Activated T-cell treated with anti-CD3 and anti-CD28 coated beads, Interleukin-2, amount 50 U/mL, for 72 hours (primary cell): ENCODE results near the gene NUP93. TPM values are rescaled to one million over a fixed set of nuclear protein-coding genes. Genes with fewer than 3 reads are reported as not detected.
A peak's percentile ranks its signal among the peaks of the same experiment; 100 is the strongest.
"Not testable (repeated sequence)": the region's sequence is repeated elsewhere in the genome, so short reads cannot be mapped to it uniquely, and the experiment has no call there.

ENCODE experiments used
- ATAC-seq, 2 donors: fragments of 150-1000 bp; cut with Tn5 transposase; replicated peaks in 1 of 2; 2 replicates each; pipeline ENCODE4 v1.10.0; 2021; ENCODE audit warnings: moderate library complexity in 2 of 2, mild to moderate bottlenecking in 1 of 2
- DNase-seq, 2 donors: peaks; one replicate each; pipeline ENCODE4 v3.0.0; 2021 to 2022; ENCODE audit warnings: mixed read lengths in 1 of 2
- H3K27ac Mint-ChIP-seq: one replicate; pipeline ENCODE4 v1.8.0; 2022; ENCODE audit warnings: mild to moderate bottlenecking, moderate library complexity, mixed read lengths
- H3K27me3 Mint-ChIP-seq: one replicate; pipeline ENCODE4 v1.8.0; 2022; ENCODE audit warnings: low read depth, mixed read lengths
- H3K36me3 Mint-ChIP-seq, 2 donors: one replicate each; pipeline ENCODE4 v1.8.0; 2022; ENCODE audit warnings: mixed read lengths in 2 of 2, mild to moderate bottlenecking in 1 of 2; ENCODE audit not compliant: insufficient read depth in 2 of 2
- H3K4me1 Mint-ChIP-seq: one replicate; pipeline ENCODE4 v1.8.0; 2022; ENCODE audit warnings: low read depth, mixed read lengths
- H3K4me3 Mint-ChIP-seq, 2 donors: one replicate each; pipeline ENCODE4 v1.8.0; 2022; ENCODE audit warnings: mild to moderate bottlenecking in 2 of 2, mixed read lengths in 2 of 2, moderate library complexity in 2 of 2
- H3K9me3 Mint-ChIP-seq, 2 donors: one replicate each; pipeline ENCODE4 v1.8.0; 2022; ENCODE audit warnings: mixed read lengths in 2 of 2
- total RNA-seq, 2 donors: library from RNA; stranded (reverse); gene quantifications; one replicate each; pipeline ENCODE4 v1.2.3, GENCODE V29; 2022

Gene NUP93
- total RNA-seq, 2 donors from 2014 or later: 112 to 155 TPM

GRCh38 chr16:56779906-56780305 lies 50.0 kb downstream of the NUP93 start:
- peaks cover 37% of the 10 kb centered on the region for H3K4me1 Mint-ChIP-seq
- H3K27ac Mint-ChIP-seq: no peak overlapping the region
- no peaks in the 10 kb centered on the region for H3K9me3 Mint-ChIP-seq
- no peak overlapping the region for H3K4me3 Mint-ChIP-seq
- ATAC-seq (no peak), DNase-seq (no peak)
- no peaks in the 10 kb centered on the region for H3K36me3 Mint-ChIP-seq
- H3K27me3 Mint-ChIP-seq: no peaks in the 10 kb centered on the region

GRCh38 chr16:56780646-56781045 lies 50.7 kb downstream of the NUP93 start:
- H3K4me3 Mint-ChIP-seq: no peak overlapping the region
- no peak overlapping the region for H3K27ac Mint-ChIP-seq
- ATAC-seq: no peak
- no peak for DNase-seq
- no peaks in the 10 kb centered on the region for H3K9me3 Mint-ChIP-seq
- H3K4me1 Mint-ChIP-seq: peaks cover 37% of the 10 kb centered on the region
- H3K27me3 Mint-ChIP-seq: no peaks in the 10 kb centered on the region
- no peaks in the 10 kb centered on the region for H3K36me3 Mint-ChIP-seq

GRCh38 chr16:56781528-56781961 lies 51.6 kb downstream of the NUP93 start:
- H3K4me3 Mint-ChIP-seq: no peak overlapping the region
- no peaks in the 10 kb centered on the region for H3K9me3 Mint-ChIP-seq
- no peak overlapping the region for H3K27ac Mint-ChIP-seq
- no peak for DNase-seq
- peaks cover 37% of the 10 kb centered on the region for H3K4me1 Mint-ChIP-seq
- H3K27me3 Mint-ChIP-seq: no peaks in the 10 kb centered on the region
- ATAC-seq: no peak
- H3K36me3 Mint-ChIP-seq: no peaks in the 10 kb centered on the region

- Mint-ChIP-seq H3K27ac (no peak overlapping the region), H3K9me3 (no peaks in the 10 kb centered on the region), H3K4me3 (peak overlapping the region in 1 of 2 donors; percentile 16), H3K36me3 (no peaks in the 10 kb centered on the region), H3K4me1 (peaks cover 31% of the 10 kb centered on the region), H3K27me3 (no peaks in the 10 kb centered on the region)
- DNase-seq (no peak), ATAC-seq (peak; percentile 49 to 79)
These were observed 53.4 kb downstream of the NUP93 start for GRCh38 chr16:56783344-56783743.

- H3K9me3 Mint-ChIP-seq: no peaks in the 10 kb centered on the region
- no peaks in the 10 kb centered on the region for H3K36me3 Mint-ChIP-seq
- no peak overlapping the region for H3K4me3 Mint-ChIP-seq
- H3K27me3 Mint-ChIP-seq: no peaks in the 10 kb centered on the region
- DNase-seq (no peak), ATAC-seq (no peak)
- no peak overlapping the region for H3K27ac Mint-ChIP-seq
- peaks cover 22% of the 10 kb centered on the region for H3K4me1 Mint-ChIP-seq
These were observed 55.4 kb downstream of the NUP93 start for GRCh38 chr16:56785317-56785716.

- no peaks in the 10 kb centered on the region for H3K27me3 Mint-ChIP-seq
- no peak overlapping the region for H3K4me3 Mint-ChIP-seq
- no peak overlapping the region for H3K27ac Mint-ChIP-seq
- peaks cover 10% of the 10 kb centered on the region for H3K4me1 Mint-ChIP-seq
- H3K9me3 Mint-ChIP-seq: no peaks in the 10 kb centered on the region
- H3K36me3 Mint-ChIP-seq: no peaks in the 10 kb centered on the region
- ATAC-seq (no peak), DNase-seq (no peak)
These were observed 57.2 kb downstream of the NUP93 start for GRCh38 chr16:56787167-56787566.

GRCh38 chr16:56788435-56788834 lies 58.5 kb downstream of the NUP93 start:
- ATAC-seq (no peak), DNase-seq (no peak)
- no peak overlapping the region for H3K4me3 Mint-ChIP-seq
- no peaks in the 10 kb centered on the region for H3K9me3 Mint-ChIP-seq
- H3K27ac Mint-ChIP-seq: no peak overlapping the region
- H3K4me1 Mint-ChIP-seq: peaks cover 3% of the 10 kb centered on the region
- no peaks in the 10 kb centered on the region for H3K36me3 Mint-ChIP-seq
- H3K27me3 Mint-ChIP-seq: no peaks in the 10 kb centered on the region

- DNase-seq: peak; percentile 16 to 31
- Mint-ChIP-seq H3K27ac (no peak overlapping the region), H3K4me1 (no peaks in the 10 kb centered on the region), H3K4me3 (no peak overlapping the region), H3K36me3 (no peaks in the 10 kb centered on the region), H3K9me3 (no peaks in the 10 kb centered on the region), H3K27me3 (no peaks in the 10 kb centered on the region)
- ATAC-seq: peak in 1 of 2 donors; percentile 49
These were observed 59.4 kb downstream of the NUP93 start for GRCh38 chr16:56789360-56789759.

GRCh38 chr16:56792967-56793366 lies 63.0 kb downstream of the NUP93 start:
- DNase-seq (no peak), ATAC-seq (no peak)
- H3K36me3 Mint-ChIP-seq: no peaks in the 10 kb centered on the region
- H3K4me3 Mint-ChIP-seq: no peak overlapping the region
- no peaks in the 10 kb centered on the region for H3K9me3 Mint-ChIP-seq
- H3K27ac Mint-ChIP-seq: no peak overlapping the region
- no peaks in the 10 kb centered on the region for H3K27me3 Mint-ChIP-seq
- H3K4me1 Mint-ChIP-seq: no peaks in the 10 kb centered on the region

GRCh38 chr16:56793492-56793891 lies 63.6 kb downstream of the NUP93 start:
- no peak for ATAC-seq
- H3K9me3 Mint-ChIP-seq: no peaks in the 10 kb centered on the region
- H3K4me3 Mint-ChIP-seq: no peak overlapping the region
- H3K36me3 Mint-ChIP-seq: peaks cover 0 to 2% of the 10 kb centered on the region in 2 donors
- H3K27ac Mint-ChIP-seq: no peak overlapping the region
- no peak for DNase-seq
- no peaks in the 10 kb centered on the region for H3K27me3 Mint-ChIP-seq
- no peaks in the 10 kb centered on the region for H3K4me1 Mint-ChIP-seq

GRCh38 chr16:56795011-56795410 lies 65.1 kb downstream of the NUP93 start:
- Mint-ChIP-seq H3K4me3 (no peak overlapping the region), H3K36me3 (peaks cover 0 to 2% of the 10 kb centered on the region in 2 donors), H3K27me3 (no peaks in the 10 kb centered on the region), H3K4me1 (no peaks in the 10 kb centered on the region), H3K9me3 (no peaks in the 10 kb centered on the region), H3K27ac (no peak overlapping the region)
- ATAC-seq (no peak), DNase-seq (no peak)

- H3K27me3 Mint-ChIP-seq, H3K4me1 Mint-ChIP-seq, H3K4me3 Mint-ChIP-seq, ATAC-seq, H3K27ac Mint-ChIP-seq, DNase-seq, H3K36me3 Mint-ChIP-seq, H3K9me3 Mint-ChIP-seq: not testable (repeated sequence)
These were observed 67.1 kb downstream of the NUP93 start for GRCh38 chr16:56797038-56797437.

- Mint-ChIP-seq H3K36me3 (peaks cover 0 to 2% of the 10 kb centered on the region in 2 donors), H3K27ac (peak overlapping the region; percentile 42), H3K27me3 (no peaks in the 10 kb centered on the region), H3K9me3 (no peaks in the 10 kb centered on the region), H3K4me3 (no peak overlapping the region), H3K4me1 (no peaks in the 10 kb centered on the region)
- ATAC-seq (no peak), DNase-seq (no peak)
These were observed 67.9 kb downstream of the NUP93 start for GRCh38 chr16:56797861-56798260.

GRCh38 chr16:56798955-56799354 lies 69.0 kb downstream of the NUP93 start:
- ATAC-seq (no peak), DNase-seq (no peak)
- Mint-ChIP-seq H3K36me3 (peaks cover 0 to 2% of the 10 kb centered on the region in 2 donors), H3K4me1 (no peaks in the 10 kb centered on the region), H3K9me3 (no peaks in the 10 kb centered on the region), H3K27me3 (no peaks in the 10 kb centered on the region), H3K4me3 (no peak overlapping the region), H3K27ac (no peak overlapping the region)
